Lower lobe of right lung (tissue), 2 donors: Measurements from ENCODE around the gene GRIP1. TPM values are rescaled to one million over a fixed set of nuclear protein-coding genes. Genes with fewer than 3 reads are reported as not detected.

ENCODE experiments used
- ATAC-seq, 2 donors: fragments of 200-7000 bp; cut with Tn5 transposase; one replicate each; pipeline ENCODE4 v1.9.1; 2020 to 2022; ENCODE audit warnings: mild to moderate bottlenecking in 2 of 2, moderate library complexity in 2 of 2
- DNase-seq: peaks from one replicate; pipeline ENCODE4 v3.0.0-alpha.2; 2020
- H3K27ac ChIP-seq: fragments of 200-600 bp; one replicate; pipeline ENCODE4 v1.8.0; 2022
- H3K27me3 ChIP-seq: fragments of 200-600 bp; one replicate; pipeline ENCODE4 v1.8.0; 2022; ENCODE audit warnings: low read depth
- H3K36me3 ChIP-seq: fragments of 200-600 bp; one replicate; pipeline ENCODE4 v1.8.0; 2022; ENCODE audit warnings: mild to moderate bottlenecking
- H3K4me1 ChIP-seq: fragments of 200-600 bp; one replicate; pipeline ENCODE4 v1.8.0; 2022
- H3K4me3 ChIP-seq: fragments of 200-600 bp; one replicate; pipeline ENCODE4 v1.8.0; 2022; ENCODE audit warnings: mild to moderate bottlenecking
- H3K9me3 ChIP-seq: fragments of 200-600 bp; one replicate; pipeline ENCODE4 v1.8.0; 2022
- intact Hi-C: fragments of 100-400 bp; cut with DNase I; formaldehyde crosslinking; loops from one replicate; pipeline ENCODE4 v1.11.0; 2022
- total RNA-seq: library from RNA; stranded (reverse); fragmentation: NEBNext Ultra II Directional; extraction: Animal tissue kit (Norgen Biotek cat#: 25700); gene quantifications from one replicate; pipeline ENCODE4 v1.2.1, GENCODE V29; 2021
- TF ChIP-seq, protein P1 (sequence below): fragments of 200-600 bp; IDR thresholded peaks from one replicate; pipeline ENCODE4 v1.8.0; 2022; ENCODE audit warnings: antibody characterized with exemption, mild to moderate bottlenecking
- donor health status: DM: no; HTN: yes; CAD: no; lungs with severe emphysema.

Gene GRIP1
- total RNA-seq, 1 donor from 2014 or later, result 4.3 TPM

DNA sequence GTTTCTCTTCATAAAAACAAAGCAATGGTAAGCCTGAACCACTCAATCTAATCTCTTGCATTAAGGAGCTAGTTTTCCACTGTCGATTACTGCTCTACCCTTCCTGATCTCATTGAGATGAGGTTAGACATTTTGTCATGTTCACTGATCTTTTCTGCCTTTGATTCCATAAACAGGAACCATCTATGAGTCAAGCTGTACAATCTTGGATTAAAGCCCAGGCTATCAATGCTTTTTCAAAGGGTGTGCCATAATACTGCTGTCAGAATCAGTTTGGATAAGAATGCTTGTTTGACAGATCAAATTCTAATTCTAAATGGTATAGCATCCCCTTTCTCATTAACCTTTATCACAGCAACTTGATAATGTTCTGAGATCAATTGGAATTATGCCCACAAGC, 16.1 kb downstream of the GRIP1 start:
- no peaks in the 10 kb centered on the region for H3K4me1 ChIP-seq
- no peaks in the 10 kb centered on the region for H3K36me3 ChIP-seq
- ATAC-seq (no peak), DNase-seq (no peak)
- no peaks in the 10 kb centered on the region for H3K9me3 ChIP-seq
- no peak overlapping the region for H3K4me3 ChIP-seq
- intact Hi-C loops, result no loop called here
- TF ChIP-seq, protein P1, sequence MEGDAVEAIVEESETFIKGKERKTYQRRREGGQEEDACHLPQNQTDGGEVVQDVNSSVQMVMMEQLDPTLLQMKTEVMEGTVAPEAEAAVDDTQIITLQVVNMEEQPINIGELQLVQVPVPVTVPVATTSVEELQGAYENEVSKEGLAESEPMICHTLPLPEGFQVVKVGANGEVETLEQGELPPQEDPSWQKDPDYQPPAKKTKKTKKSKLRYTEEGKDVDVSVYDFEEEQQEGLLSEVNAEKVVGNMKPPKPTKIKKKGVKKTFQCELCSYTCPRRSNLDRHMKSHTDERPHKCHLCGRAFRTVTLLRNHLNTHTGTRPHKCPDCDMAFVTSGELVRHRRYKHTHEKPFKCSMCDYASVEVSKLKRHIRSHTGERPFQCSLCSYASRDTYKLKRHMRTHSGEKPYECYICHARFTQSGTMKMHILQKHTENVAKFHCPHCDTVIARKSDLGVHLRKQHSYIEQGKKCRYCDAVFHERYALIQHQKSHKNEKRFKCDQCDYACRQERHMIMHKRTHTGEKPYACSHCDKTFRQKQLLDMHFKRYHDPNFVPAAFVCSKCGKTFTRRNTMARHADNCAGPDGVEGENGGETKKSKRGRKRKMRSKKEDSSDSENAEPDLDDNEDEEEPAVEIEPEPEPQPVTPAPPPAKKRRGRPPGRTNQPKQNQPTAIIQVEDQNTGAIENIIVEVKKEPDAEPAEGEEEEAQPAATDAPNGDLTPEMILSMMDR, result no peak
- H3K27ac ChIP-seq, result no peak overlapping the region
- H3K27me3 ChIP-seq, result no peaks in the 10 kb centered on the region

DNA sequence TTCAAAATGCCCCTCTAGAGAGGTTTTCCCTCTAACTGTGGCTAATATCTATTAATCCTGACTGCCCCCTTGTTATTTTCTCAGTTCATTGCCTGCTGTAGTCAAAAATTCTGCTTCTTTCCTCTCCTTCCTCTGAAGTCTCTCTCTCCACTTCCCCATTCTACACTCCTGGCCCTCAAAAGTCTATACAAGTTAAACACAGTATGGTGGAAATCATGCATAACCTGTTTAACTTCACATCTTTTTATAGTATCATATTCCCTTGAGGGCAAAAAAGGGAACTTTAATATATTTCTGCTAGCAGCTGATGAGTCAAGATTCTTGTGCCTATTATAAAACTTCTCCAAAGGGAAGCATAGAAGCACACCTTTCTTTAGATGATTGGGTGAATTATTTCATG, 16.7 kb downstream of the GRIP1 start:
- intact Hi-C loops, result no loop called here
- no peak for DNase-seq

DNA sequence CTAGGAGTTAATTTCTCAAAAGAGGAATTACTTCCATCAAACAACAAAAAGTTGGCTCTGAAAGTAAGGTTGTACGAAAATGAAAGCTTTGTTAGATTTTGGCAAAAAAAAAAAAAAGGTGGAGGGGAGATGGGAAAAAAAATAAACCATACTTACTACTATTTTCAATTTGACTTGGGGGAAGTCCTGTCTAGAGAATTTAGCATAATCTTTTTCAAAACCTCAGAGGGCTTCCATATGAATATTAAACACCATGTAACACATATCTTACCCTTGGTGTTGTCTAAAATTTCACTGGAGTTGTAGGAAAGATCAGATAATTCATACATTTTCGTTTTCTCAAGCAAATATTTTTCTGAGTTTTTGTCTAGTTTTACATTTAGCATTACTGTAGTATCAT, 17.5 kb downstream of the GRIP1 start:
- ATAC-seq, result no peak
- TF ChIP-seq, protein P1, result no peak

More for the DNA sequence above, 16.7 kb downstream of the GRIP1 start:
- H3K4me3 ChIP-seq, result no peak overlapping the region
- no peak overlapping the region for H3K27ac ChIP-seq
- no peaks in the 10 kb centered on the region for H3K27me3 ChIP-seq
- H3K9me3 ChIP-seq, result no peaks in the 10 kb centered on the region
- TF ChIP-seq, protein P1, result no peak
- no peaks in the 10 kb centered on the region for H3K4me1 ChIP-seq
- H3K36me3 ChIP-seq, result no peaks in the 10 kb centered on the region
- ATAC-seq, result no peak

DNA sequence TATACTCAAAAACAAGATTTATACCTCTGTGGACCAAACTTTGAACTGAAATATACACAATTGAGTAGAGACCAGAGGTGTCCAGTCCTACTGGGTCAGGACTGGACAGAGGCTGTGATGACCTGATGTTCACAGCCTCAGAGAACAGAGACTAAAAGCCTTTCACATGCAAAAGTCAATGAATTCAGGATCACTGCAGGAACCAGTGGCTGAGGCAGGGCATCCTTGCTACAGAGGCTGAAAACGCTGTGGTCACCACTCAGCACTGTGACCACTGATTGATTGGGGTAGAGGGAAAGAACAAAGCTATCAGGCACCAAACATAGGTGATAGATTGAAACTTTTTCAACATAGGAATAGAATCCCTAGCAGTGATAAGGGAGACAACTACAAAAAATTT, 25.1 kb downstream of the GRIP1 start:
- Histone ChIP-seq H3K27me3 (no peaks in the 10 kb centered on the region), H3K4me3 (no peak overlapping the region), H3K27ac (no peak overlapping the region), H3K4me1 (no peaks in the 10 kb centered on the region), H3K9me3 (no peaks in the 10 kb centered on the region), H3K36me3 (no peaks in the 10 kb centered on the region)
- DNase-seq, result no peak
- intact Hi-C loops, result no loop called here
- TF ChIP-seq, protein P1, result no peak
- ATAC-seq, result no peak

More for the DNA sequence above, 17.5 kb downstream of the GRIP1 start:
- no peak overlapping the region for H3K4me3 ChIP-seq
- H3K27me3 ChIP-seq, result no peaks in the 10 kb centered on the region
- intact Hi-C loops, result no loop called here
- DNase-seq, result no peak
- no peak overlapping the region for H3K27ac ChIP-seq
- H3K36me3 ChIP-seq, result no peaks in the 10 kb centered on the region
- no peaks in the 10 kb centered on the region for H3K4me1 ChIP-seq
- H3K9me3 ChIP-seq, result no peaks in the 10 kb centered on the region

DNA sequence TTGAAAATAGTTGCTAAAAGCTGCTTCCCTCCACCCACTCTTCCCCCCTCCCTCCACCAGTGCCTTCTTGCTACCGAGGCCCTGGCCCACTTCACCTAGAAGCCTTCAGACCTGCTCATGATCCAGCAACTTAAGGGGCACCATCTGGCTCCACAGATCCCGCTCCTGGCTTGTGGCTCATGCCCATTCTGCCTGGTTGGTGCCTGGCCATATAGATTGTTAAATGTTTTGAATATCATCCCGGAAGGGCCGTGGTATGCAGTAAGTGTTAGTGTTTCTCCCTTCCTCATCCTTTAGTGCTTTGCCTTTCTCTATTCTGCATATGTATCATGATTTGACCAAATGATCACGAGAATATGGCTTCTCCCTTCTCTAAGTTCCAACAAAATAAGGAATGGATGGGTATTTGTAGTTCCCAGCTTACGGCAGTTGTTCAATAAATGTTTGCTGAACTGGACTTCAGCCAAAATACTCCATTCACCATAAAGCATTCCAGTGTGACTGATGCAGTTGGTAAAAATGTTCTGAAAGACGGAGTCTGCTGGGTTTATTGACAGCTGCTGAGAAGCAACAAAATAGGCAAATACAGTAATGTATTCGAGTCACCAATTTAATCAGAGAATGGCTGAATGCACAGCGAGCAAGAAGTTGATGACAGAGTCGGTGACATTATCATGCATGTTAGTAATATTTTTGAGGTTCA, 30.7 kb downstream of the GRIP1 start:
- intact Hi-C loops, result no loop called here
- DNase-seq (no peak), ATAC-seq (no peak)
- TF ChIP-seq, protein P1, result no peak
- Histone ChIP-seq H3K27me3 (no peaks in the 10 kb centered on the region), H3K9me3 (no peaks in the 10 kb centered on the region), H3K27ac (no peak overlapping the region), H3K4me1 (no peaks in the 10 kb centered on the region), H3K4me3 (no peak overlapping the region), H3K36me3 (no peaks in the 10 kb centered on the region)
